Thyroid gland (tissue), 4 donors: ENCODE results near the gene SNX11.

Experiments
- POLR2A ChIP-seq, 2 donors: fragments of 450-650 bp; IDR thresholded peaks; one replicate each; pipeline ENCODE4 v1.6.1; 2017; ENCODE audit warnings: antibody characterized with exemption in 2 of 2, mild to moderate bottlenecking in 2 of 2, moderate library complexity in 1 of 2
- TF ChIP-seq, protein P1 (sequence below), 6 experiments: fragments of 200-600 bp in 3 of 6; fragments of 450-650 bp in 3 of 6; sonication (generic) in 3 of 6; IDR thresholded peaks; one replicate each; pipeline ENCODE4 v1.5.1; 2016 to 2019; ENCODE audit warnings: antibody characterized with exemption in 6 of 6, mild to moderate bottlenecking in 2 of 6, inconsistent platforms in 1 of 6, moderate library complexity in 1 of 6

DNA sequence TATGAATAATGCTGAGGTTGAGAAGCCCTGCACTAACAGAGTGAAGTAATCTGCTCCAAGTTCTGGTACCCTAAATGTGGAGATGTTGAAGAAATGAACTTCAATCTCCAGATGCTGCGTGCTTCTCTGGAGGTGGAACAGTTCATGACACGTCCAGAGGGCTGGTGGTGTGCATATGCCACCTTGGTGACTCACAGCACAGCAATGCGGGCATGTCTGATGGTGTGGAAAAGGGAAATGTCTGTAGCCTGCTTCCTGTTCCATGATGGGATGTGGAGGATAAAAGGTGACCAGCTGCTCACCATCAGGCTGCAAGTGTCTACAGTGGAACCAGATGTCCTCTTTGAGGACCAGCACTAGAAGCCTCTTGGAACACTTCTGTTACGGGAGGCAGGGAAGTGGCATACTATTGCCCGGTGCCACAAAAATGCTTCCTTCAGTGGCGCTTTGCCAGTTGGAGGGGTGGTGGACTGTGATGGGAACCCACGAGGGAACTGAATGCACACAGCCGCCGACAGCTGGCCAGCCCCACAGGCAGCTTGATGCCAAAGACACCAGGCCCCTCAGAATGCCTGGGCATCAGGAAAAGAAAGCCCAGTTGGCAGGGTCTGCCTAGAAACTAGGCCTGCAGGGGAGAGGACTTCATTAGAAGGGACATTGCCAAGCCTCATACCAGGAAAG is 19.9 kb downstream of the SNX11 start:
- TF ChIP-seq, protein P1, sequence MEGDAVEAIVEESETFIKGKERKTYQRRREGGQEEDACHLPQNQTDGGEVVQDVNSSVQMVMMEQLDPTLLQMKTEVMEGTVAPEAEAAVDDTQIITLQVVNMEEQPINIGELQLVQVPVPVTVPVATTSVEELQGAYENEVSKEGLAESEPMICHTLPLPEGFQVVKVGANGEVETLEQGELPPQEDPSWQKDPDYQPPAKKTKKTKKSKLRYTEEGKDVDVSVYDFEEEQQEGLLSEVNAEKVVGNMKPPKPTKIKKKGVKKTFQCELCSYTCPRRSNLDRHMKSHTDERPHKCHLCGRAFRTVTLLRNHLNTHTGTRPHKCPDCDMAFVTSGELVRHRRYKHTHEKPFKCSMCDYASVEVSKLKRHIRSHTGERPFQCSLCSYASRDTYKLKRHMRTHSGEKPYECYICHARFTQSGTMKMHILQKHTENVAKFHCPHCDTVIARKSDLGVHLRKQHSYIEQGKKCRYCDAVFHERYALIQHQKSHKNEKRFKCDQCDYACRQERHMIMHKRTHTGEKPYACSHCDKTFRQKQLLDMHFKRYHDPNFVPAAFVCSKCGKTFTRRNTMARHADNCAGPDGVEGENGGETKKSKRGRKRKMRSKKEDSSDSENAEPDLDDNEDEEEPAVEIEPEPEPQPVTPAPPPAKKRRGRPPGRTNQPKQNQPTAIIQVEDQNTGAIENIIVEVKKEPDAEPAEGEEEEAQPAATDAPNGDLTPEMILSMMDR (IDR thresholded peaks at IDR 0.05), result no peak
- no peak for TF ChIP-seq POLR2A (IDR thresholded peaks at IDR 0.05)
